GM21515 (cell line): Measurements from ENCODE around the gene ANO10.
"Not testable (repeated sequence)": the region's sequence is repeated elsewhere in the genome, so short reads cannot be mapped to it uniquely, and the experiment has no call there.

Source experiments
- ATAC-seq: cut with Tn5 transposase; IDR thresholded peaks from one replicate; pipeline ENCODE4 v1.9.1; 2021; ENCODE audit not compliant: unreplicated experiment

Gene ANO10

GRCh38 chr3:43582866-43583265, 38.9 kb downstream of the ANO10 start:
- ATAC-seq: no peak

- ATAC-seq: no peak
These were observed 40.5 kb downstream of the ANO10 start for GRCh38 chr3:43581343-43581742.

GRCh38 chr3:43580181-43580580, 41.6 kb downstream of the ANO10 start:
- no peak for ATAC-seq

- no peak for ATAC-seq
These were observed 48.2 kb downstream of the ANO10 start for GRCh38 chr3:43573576-43573975.

GRCh38 chr3:43565661-43566341, 56.0 kb downstream of the ANO10 start:
- ATAC-seq: not testable (repeated sequence)

- ATAC-seq: no peak
These were observed 61.9 kb downstream of the ANO10 start for GRCh38 chr3:43559961-43560360.

GRCh38 chr3:43558171-43558570, 63.6 kb downstream of the ANO10 start:
- no peak for ATAC-seq

- ATAC-seq: no peak
These were observed 72.1 kb downstream of the ANO10 start for GRCh38 chr3:43549626-43550290.

GRCh38 chr3:43544277-43544676, 77.5 kb downstream of the ANO10 start:
- ATAC-seq: peak; percentile 59

- no peak for ATAC-seq
These were observed 79.3 kb downstream of the ANO10 start for GRCh38 chr3:43542328-43543043.

- no peak for ATAC-seq
These were observed 81.2 kb downstream of the ANO10 start for GRCh38 chr3:43540624-43541023.

- ATAC-seq: no peak
These were observed 82.5 kb downstream of the ANO10 start for GRCh38 chr3:43539321-43539720.

GRCh38 chr3:43537225-43537624, 84.6 kb downstream of the ANO10 start:
- no peak for ATAC-seq

GRCh38 chr3:43534675-43535074, 87.1 kb downstream of the ANO10 start:
- no peak for ATAC-seq

- no peak for ATAC-seq
These were observed 88.8 kb downstream of the ANO10 start for GRCh38 chr3:43533009-43533408.

GRCh38 chr3:43531835-43532234, 90.0 kb downstream of the ANO10 start:
- no peak for ATAC-seq

GRCh38 chr3:43528498-43529099, 93.2 kb downstream of the ANO10 start:
- no peak for ATAC-seq

- ATAC-seq: no peak
These were observed 94.9 kb downstream of the ANO10 start for GRCh38 chr3:43526956-43527355.

GRCh38 chr3:43525941-43526607, 95.7 kb downstream of the ANO10 start:
- ATAC-seq: no peak

- no peak for ATAC-seq
These were observed 96.4 kb downstream of the ANO10 start for GRCh38 chr3:43525386-43525785.

- ATAC-seq: peak; percentile 78
These were observed 98.3 kb downstream of the ANO10 start for GRCh38 chr3:43523454-43524053.
